Uterus (tissue), 2 donors: ENCODE results near the gene VWF.

Source experiments
- POLR2A ChIP-seq, 2 donors: fragments of 450-650 bp; IDR thresholded peaks; one replicate each; pipeline ENCODE4 v1.6.1; 2016; ENCODE audit warnings: antibody characterized with exemption in 2 of 2, mild to moderate bottlenecking in 1 of 2, moderate library complexity in 1 of 2
- TF ChIP-seq, protein P1 (sequence below), 4 experiments: fragments of 200-600 bp in 2 of 4; fragments of 450-650 bp in 2 of 4; sonication (generic) in 2 of 4; IDR thresholded peaks; one replicate each; pipeline ENCODE4 v1.5.1; 2016 to 2019; ENCODE audit warnings: antibody characterized with exemption in 4 of 4, mild to moderate bottlenecking in 2 of 4, moderate library complexity in 1 of 4

DNA sequence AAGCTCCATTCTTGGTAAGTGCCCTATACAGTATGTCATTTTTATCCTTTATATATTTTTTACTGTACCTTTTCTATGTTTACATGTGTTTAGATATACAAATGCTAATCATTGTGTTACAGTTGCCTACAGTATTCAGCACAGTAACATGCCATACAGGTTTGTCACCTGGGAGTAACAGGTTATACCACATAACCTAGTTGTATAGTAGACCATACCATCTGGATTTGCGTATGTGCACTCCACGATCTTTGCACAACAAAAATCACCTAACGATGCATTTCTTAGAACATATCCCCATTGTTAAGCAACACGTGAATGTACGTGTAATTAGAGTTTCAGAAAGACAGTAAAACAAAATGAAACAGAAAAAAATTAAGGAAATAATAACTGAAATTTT lies 167.5 kb downstream of the VWF start:
- TF ChIP-seq, protein P1, sequence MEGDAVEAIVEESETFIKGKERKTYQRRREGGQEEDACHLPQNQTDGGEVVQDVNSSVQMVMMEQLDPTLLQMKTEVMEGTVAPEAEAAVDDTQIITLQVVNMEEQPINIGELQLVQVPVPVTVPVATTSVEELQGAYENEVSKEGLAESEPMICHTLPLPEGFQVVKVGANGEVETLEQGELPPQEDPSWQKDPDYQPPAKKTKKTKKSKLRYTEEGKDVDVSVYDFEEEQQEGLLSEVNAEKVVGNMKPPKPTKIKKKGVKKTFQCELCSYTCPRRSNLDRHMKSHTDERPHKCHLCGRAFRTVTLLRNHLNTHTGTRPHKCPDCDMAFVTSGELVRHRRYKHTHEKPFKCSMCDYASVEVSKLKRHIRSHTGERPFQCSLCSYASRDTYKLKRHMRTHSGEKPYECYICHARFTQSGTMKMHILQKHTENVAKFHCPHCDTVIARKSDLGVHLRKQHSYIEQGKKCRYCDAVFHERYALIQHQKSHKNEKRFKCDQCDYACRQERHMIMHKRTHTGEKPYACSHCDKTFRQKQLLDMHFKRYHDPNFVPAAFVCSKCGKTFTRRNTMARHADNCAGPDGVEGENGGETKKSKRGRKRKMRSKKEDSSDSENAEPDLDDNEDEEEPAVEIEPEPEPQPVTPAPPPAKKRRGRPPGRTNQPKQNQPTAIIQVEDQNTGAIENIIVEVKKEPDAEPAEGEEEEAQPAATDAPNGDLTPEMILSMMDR (IDR thresholded peaks at IDR 0.05): no peak
- TF ChIP-seq POLR2A (IDR thresholded peaks at IDR 0.05): no peak
